ENCODE data around the gene ADAMTS18. TPM values are rescaled to one million over a fixed set of nuclear protein-coding genes. Genes with fewer than 3 reads are reported as not detected.
A peak's percentile ranks its signal among the peaks of the same experiment; 100 is the strongest.

ADAMTS18 gene
- total RNA-seq, 1 donor from 2014 or later = 0.98 TPM

DNA sequence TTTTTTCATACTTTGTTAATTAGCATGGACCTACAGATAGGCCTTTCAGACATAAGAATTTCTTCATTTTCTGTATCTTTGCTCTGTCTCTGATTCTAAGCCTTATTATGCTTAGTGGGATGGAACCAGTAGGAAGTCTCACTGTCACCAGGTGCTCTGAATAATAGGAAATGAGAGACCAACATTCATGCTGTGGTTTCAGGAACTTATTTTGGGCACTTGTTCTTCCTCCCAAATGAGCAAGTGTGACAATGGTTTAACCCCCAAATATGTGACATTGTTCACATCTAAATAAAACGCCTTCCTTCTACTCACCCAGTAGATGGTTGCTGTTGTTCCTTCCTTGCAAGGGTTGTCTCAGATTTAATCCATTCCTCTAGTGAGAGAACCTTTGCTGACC is 135.4 kb downstream of the ADAMTS18 start:
- no peak overlapping the region for H3K4me3 ChIP-seq (ENCODE audit: low read depth, low read length)
- DNase-seq (ENCODE audit: low read depth) = no peak
- TF ChIP-seq, protein P1, sequence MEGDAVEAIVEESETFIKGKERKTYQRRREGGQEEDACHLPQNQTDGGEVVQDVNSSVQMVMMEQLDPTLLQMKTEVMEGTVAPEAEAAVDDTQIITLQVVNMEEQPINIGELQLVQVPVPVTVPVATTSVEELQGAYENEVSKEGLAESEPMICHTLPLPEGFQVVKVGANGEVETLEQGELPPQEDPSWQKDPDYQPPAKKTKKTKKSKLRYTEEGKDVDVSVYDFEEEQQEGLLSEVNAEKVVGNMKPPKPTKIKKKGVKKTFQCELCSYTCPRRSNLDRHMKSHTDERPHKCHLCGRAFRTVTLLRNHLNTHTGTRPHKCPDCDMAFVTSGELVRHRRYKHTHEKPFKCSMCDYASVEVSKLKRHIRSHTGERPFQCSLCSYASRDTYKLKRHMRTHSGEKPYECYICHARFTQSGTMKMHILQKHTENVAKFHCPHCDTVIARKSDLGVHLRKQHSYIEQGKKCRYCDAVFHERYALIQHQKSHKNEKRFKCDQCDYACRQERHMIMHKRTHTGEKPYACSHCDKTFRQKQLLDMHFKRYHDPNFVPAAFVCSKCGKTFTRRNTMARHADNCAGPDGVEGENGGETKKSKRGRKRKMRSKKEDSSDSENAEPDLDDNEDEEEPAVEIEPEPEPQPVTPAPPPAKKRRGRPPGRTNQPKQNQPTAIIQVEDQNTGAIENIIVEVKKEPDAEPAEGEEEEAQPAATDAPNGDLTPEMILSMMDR (conservative IDR thresholded peaks at IDR 0.05; ENCODE audit: low read depth, low read length) = no peak

DNA sequence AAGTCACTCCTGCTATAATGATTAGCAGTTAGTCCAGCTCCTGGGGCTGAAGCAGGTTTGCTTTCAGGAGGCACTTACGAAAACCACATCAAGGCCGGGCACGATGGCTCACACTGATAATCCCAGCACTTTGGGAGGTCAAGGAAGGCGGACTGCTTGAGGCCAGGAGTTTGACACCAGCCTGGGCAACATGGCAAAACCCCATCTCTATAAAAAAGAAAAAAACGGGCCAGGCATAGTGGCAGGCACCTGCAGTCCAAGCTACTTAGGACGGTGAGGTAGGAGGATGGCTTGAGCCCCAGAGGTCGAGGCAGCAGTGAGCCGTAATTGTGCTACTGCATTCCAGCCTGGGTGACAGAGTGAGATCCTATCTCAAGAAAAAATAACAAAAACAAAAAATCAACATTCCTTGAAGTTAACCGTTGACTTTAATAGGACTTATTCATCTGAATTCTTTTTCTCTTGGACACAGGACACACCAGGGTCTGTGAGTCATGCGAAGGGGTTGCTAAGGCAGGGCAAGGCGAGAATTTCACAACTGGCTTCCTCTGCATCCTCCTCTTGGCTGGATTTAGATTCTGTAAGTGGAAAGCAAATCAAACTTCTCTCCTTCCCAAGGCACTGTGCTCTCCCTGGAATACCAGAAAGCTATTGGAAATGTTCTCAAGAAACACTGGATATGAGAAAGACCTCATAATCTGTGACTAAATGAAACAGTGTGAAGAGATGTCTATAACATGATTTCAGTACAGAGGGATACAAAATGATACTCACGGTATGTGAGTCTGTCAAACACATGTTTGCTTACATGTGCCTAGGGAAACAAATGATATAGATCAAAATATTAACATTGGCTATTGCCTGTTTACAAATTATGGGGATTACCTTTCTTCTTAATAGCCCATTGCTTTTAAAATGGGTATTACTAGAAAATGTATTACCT is 136.1 kb downstream of the ADAMTS18 start:
- peak; percentile 98 for DNase-seq (ENCODE audit: low read depth)
- no peak overlapping the region for H3K4me3 ChIP-seq (ENCODE audit: low read depth, low read length)
- TF ChIP-seq, protein P1 (conservative IDR thresholded peaks at IDR 0.05; ENCODE audit: low read depth, low read length) = no peak

DNA sequence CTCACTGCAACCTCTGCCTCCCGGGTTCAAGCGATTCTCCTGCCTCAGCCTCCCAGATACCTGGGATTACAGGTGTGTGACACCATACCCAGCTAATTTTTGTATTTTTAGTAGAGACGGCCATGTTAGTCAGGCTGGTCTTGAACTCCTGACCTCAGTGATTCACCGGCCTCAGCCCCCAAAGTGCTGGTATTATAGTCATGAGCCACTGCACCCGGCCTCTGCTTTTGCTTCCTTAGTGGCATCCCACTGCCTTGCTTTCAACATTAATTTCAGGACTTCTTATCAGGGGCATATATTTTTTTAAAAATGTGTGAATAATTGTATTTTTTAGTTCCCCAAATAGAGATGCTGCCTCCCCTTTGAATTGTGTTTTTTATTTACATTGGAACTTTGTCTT is 136.8 kb downstream of the ADAMTS18 start:
- H3K4me3 ChIP-seq (ENCODE audit: low read depth, low read length) = no peak overlapping the region
- TF ChIP-seq, protein P1 (conservative IDR thresholded peaks at IDR 0.05; ENCODE audit: low read depth, low read length) = no peak
- peak; percentile 62 for DNase-seq (ENCODE audit: low read depth)

DNA sequence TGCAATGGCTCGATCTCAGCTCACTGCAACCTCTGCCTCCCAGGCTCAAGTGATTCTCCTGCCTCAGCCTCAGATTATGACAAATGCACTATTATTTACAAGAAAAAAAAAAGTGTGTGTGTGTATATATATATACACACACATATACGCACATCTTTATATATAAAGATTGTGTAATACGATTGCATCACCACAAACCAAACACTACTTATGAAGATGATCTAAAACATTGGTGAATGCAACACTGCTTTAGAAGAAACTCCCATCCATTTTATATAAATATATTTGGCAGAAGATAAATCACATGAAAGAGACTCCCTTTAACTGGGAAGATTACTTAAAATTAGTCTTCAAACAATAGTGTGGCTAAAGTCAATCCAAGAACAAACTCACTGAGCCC is 138.9 kb downstream of the ADAMTS18 start:
- TF ChIP-seq, protein P1 (conservative IDR thresholded peaks at IDR 0.05; ENCODE audit: low read depth, low read length) = no peak
- no peak for DNase-seq (ENCODE audit: low read depth)
- no peak overlapping the region for H3K4me3 ChIP-seq (ENCODE audit: low read depth, low read length)

DNA sequence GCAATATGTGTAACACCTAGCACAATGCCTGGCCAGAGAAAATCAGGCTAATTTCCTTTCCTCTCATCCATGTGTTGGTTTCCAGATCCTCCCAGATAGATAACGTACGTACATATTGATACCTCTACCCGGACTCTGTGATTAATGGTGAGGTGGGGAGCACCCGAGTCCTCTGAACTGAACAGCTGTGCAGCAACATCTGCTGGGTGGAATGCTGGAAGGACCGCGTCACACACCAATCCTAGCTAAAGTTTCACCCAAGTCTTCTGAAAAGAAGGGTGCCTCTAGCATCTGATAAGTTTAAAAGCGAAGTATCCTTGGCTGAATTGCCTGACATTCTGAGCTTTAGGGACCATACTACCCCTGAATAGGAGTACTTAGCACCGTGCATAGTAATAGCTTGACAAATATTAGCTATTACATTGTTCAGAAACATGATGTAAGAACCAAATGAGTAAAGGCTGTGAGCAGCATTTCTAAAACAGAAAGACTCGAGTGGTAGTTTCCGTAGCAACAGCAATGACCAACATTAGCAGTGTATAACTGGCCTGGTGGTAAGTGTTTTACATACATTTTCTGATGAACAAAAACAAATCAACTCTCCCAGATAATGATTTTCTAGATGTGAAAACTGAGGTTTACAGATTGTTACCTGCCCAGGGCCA is 144.3 kb downstream of the ADAMTS18 start:
- DNase-seq (ENCODE audit: low read depth) = no peak
- H3K4me3 ChIP-seq (ENCODE audit: low read depth, low read length) = no peak overlapping the region
- TF ChIP-seq, protein P1 (conservative IDR thresholded peaks at IDR 0.05; ENCODE audit: low read depth, low read length) = no peak

DNA sequence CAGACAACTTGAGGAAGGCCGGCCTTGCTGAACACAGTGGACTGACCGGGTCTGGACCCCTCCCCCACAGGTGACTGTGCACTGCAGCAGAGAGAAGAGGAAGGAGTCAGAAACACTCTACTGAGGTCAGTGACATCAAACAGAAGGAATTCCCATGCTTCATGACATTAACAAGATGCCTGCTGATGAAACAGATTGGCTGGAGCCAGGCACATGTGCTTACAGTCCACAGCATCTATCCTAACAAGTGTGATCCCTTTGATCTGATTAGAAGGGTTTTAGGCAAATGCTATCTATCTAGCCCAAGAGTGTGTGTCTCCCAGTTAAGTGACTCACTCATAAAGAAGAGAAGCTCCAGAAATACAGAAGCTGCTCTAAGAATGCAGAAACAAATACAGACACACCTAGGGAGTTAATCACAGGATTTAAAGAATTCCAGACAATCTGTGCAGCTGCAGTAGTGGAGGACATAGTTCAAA is 145.5 kb downstream of the ADAMTS18 start:
- no peak overlapping the region for H3K4me3 ChIP-seq (ENCODE audit: low read depth, low read length)
- DNase-seq (ENCODE audit: low read depth) = peak; percentile 74
- TF ChIP-seq, protein P1 (conservative IDR thresholded peaks at IDR 0.05; ENCODE audit: low read depth, low read length) = no peak

All from epithelial cell of proximal tubule (primary cell).